HEK293 (cell line): ENCODE measurements around the gene ATP8B4.

ENCODE experiments used
- CTCF ChIA-PET: fragments of 350-600 bp; formaldehyde crosslinking; extraction: SDS; loops from one replicate; lab custom pipeline; 2021; ENCODE audit warnings: antibody characterized with exemption; lab: Yijun Ruan, JAX
- POLR2A ChIA-PET: fragments of 300-600 bp; formaldehyde crosslinking; extraction: SDS; loops from one replicate; lab custom pipeline; 2020; ENCODE audit warnings: antibody characterized with exemption, inconsistent platforms; lab: Yijun Ruan, JAX
- H3K27ac ChIP-seq: fragments of 200-500 bp; sonication (Bioruptor generic); 2 replicates; pipeline ENCODE4 v1.5.1; 2014; ENCODE audit warnings: low read depth, low read length, control low read depth, inconsistent platforms; ENCODE audit errors: extremely low read depth
- H3K36me3 ChIP-seq, 2 experiments: fragments of 200-500 bp in 1 of 2; sonication (Bioruptor generic) in 1 of 2; 1 replicate in 1 of 2; 2 replicates in 1 of 2; pipeline ENCODE4 v1.5.1; 2014 to 2017; ENCODE audit warnings: inconsistent platforms in 2 of 2, low read length in 2 of 2; ENCODE audit not compliant: control insufficient read depth in 2 of 2, insufficient read depth in 1 of 2
- H3K4me1 ChIP-seq: fragments of 200-500 bp; sonication (Bioruptor generic); 2 replicates; pipeline ENCODE4 v1.5.1; 2014; ENCODE audit warnings: mild to moderate bottlenecking, low read length, inconsistent platforms; ENCODE audit not compliant: control insufficient read depth, insufficient read depth
- H3K4me3 ChIP-seq: 2 replicates; pipeline ENCODE4 v1.5.1; 2011; ENCODE audit warnings: low read depth, mild to moderate bottlenecking, control low read depth, low read length, moderate library complexity
- H3K9me3 ChIP-seq: fragments of 200-500 bp; sonication (Bioruptor generic); 2 replicates; pipeline ENCODE4 v1.5.1; 2014; ENCODE audit warnings: low read depth, low read length, inconsistent platforms; ENCODE audit not compliant: control insufficient read depth, insufficient read depth
- ATF2 ChIP-seq: fragments of 450-650 bp; formaldehyde crosslinking; IDR thresholded peaks from 2 replicates; pipeline ENCODE4 v1.5.1; 2016; ENCODE audit warnings: missing biosample characterization, missing genetic modification characterization, low read depth
- BCL11A ChIP-seq: fragments of 450-650 bp; formaldehyde crosslinking; IDR thresholded peaks from 2 replicates; pipeline ENCODE4 v1.5.1; 2016; ENCODE audit warnings: low read depth, missing biosample characterization, missing genetic modification characterization
- BCL6B ChIP-seq: fragments of 450-650 bp; formaldehyde crosslinking; IDR thresholded peaks from 2 replicates; pipeline ENCODE4 v1.5.1; 2017; ENCODE audit warnings: missing biosample characterization, missing genetic modification characterization
- GLI2 ChIP-seq: fragments of 450-650 bp; formaldehyde crosslinking; IDR thresholded peaks from 2 replicates; pipeline ENCODE4; 2017; ENCODE audit warnings: missing biosample characterization, missing genetic modification characterization, low read depth, borderline replicate concordance
- INSM2 ChIP-seq: fragments of 450-650 bp; formaldehyde crosslinking; IDR thresholded peaks from 2 replicates; pipeline ENCODE4 v1.5.1; 2016; ENCODE audit warnings: missing biosample characterization, missing genetic modification characterization
- KLF8 ChIP-seq: fragments of 450-650 bp; formaldehyde crosslinking; IDR thresholded peaks from 2 replicates; pipeline ENCODE4 v1.5.1; 2016; ENCODE audit warnings: missing biosample characterization, missing genetic modification characterization
- MEIS1 ChIP-seq: sonication (generic); formaldehyde crosslinking; IDR thresholded peaks from 2 replicates; pipeline ENCODE4 v1.8.1; 2022; ENCODE audit warnings: missing genetic modification reagents, mild to moderate bottlenecking, borderline replicate concordance
- PATZ1 ChIP-seq: fragments of 450-650 bp; formaldehyde crosslinking; IDR thresholded peaks from 2 replicates; pipeline ENCODE4 v1.5.1; 2016; ENCODE audit warnings: missing biosample characterization, missing genetic modification characterization
- REST ChIP-seq: fragments of 450-650 bp; formaldehyde crosslinking; IDR thresholded peaks from 2 replicates; pipeline ENCODE4 v1.5.1; 2016; ENCODE audit warnings: missing biosample characterization, missing genetic modification characterization
- WT1 ChIP-seq: fragments of 450-650 bp; formaldehyde crosslinking; IDR thresholded peaks from 2 replicates; pipeline ENCODE4 v1.5.1; 2016; ENCODE audit warnings: missing biosample characterization, missing genetic modification characterization
- ZBTB44 ChIP-seq: fragments of 450-650 bp; IDR thresholded peaks from 2 replicates; pipeline ENCODE4 v1.5.1; 2018; ENCODE audit warnings: missing biosample characterization, mild to moderate bottlenecking, missing genetic modification characterization
- ZEB2 ChIP-seq: fragments of 450-650 bp; formaldehyde crosslinking; IDR thresholded peaks from 2 replicates; pipeline ENCODE4 v1.5.1; 2016; ENCODE audit warnings: missing biosample characterization, missing genetic modification characterization
- ZFHX2 ChIP-seq: fragments of 450-650 bp; formaldehyde crosslinking; conservative IDR thresholded peaks from 2 replicates; pipeline ENCODE4 v1.5.1; 2016; ENCODE audit warnings: missing biosample characterization, missing genetic modification characterization
- ZFP41 ChIP-seq: fragments of 450-650 bp; formaldehyde crosslinking; IDR thresholded peaks from 2 replicates; pipeline ENCODE4 v1.5.1; 2016; ENCODE audit warnings: missing biosample characterization, missing genetic modification characterization, borderline replicate concordance
- ZNF133 ChIP-seq: fragments of 450-650 bp; formaldehyde crosslinking; IDR thresholded peaks from 2 replicates; pipeline ENCODE4 v1.5.1; 2016; ENCODE audit warnings: missing biosample characterization, missing genetic modification characterization
- ZNF175 ChIP-seq: fragments of 450-650 bp; formaldehyde crosslinking; IDR thresholded peaks from 2 replicates; pipeline ENCODE4 v1.5.1; 2016; ENCODE audit warnings: missing biosample characterization, missing genetic modification characterization
- ZNF23 ChIP-seq: fragments of 450-650 bp; formaldehyde crosslinking; IDR thresholded peaks from 2 replicates; pipeline ENCODE4 v1.5.1; 2016; ENCODE audit warnings: missing biosample characterization, missing genetic modification characterization, borderline replicate concordance
- ZNF239 ChIP-seq: fragments of 450-650 bp; formaldehyde crosslinking; IDR thresholded peaks from 2 replicates; pipeline ENCODE4 v1.5.1; 2016; ENCODE audit warnings: missing biosample characterization, missing genetic modification characterization
- ZNF473 ChIP-seq: fragments of 450-650 bp; formaldehyde crosslinking; IDR thresholded peaks from 2 replicates; pipeline ENCODE4 v1.5.1; 2017; ENCODE audit warnings: missing biosample characterization, missing genetic modification characterization
- ZNF645 ChIP-seq: fragments of 450-650 bp; formaldehyde crosslinking; IDR thresholded peaks from 2 replicates; pipeline ENCODE4; 2016; ENCODE audit warnings: missing biosample characterization, missing genetic modification characterization
- ZNF664 ChIP-seq: fragments of 450-650 bp; formaldehyde crosslinking; IDR thresholded peaks from 2 replicates; pipeline ENCODE4 v1.5.1; 2016; ENCODE audit warnings: missing biosample characterization, missing genetic modification characterization

The ATP8B4 gene

GRCh38 chr15:50049871-50050270 is 69.2 kb downstream of the ATP8B4 start:
- Histone ChIP-seq H3K27ac (no peak overlapping the region), H3K36me3 (no peaks in the 10 kb centered on the region), H3K9me3 (no peaks in the 10 kb centered on the region)
- TF ChIP-seq ZFP41 (tag by site-specific recombination) (no peak), ZNF473 (tag by site-specific recombination) (no peak), INSM2 (tag by site-specific recombination) (no peak), ATF2 (no peak), ZNF133 (tag by site-specific recombination) (no peak), ZEB2 (tag by site-specific recombination) (no peak), ZNF23 (tag by site-specific recombination) (no peak), ZNF664 (tag by site-specific recombination) (no peak), WT1 (tag by site-specific recombination) (no peak), REST (tag by site-specific recombination) (no peak), PATZ1 (no peak), BCL6B (tag by site-specific recombination) (no peak)
- TF ChIP-seq, all 188 proteins: peak for 0
- ChIA-PET POLR2A (no interaction called here), CTCF (no interaction called here)
- no peak overlapping the region for H3K4me3 ChIP-seq
- H3K4me1 ChIP-seq = no peaks in the 10 kb centered on the region

GRCh38 chr15:50046867-50047266 is 72.2 kb downstream of the ATP8B4 start:
- POLR2A ChIA-PET = no interaction called here
- H3K36me3 ChIP-seq = no peaks in the 10 kb centered on the region
- CTCF ChIA-PET = interaction anchor here (0.5 kb wide), 1 partner anchor 268 kb away, joined by 3 read pairs; no protein-coding TSS in a partner anchor
- H3K4me3 ChIP-seq = no peak overlapping the region
- no peaks in the 10 kb centered on the region for H3K4me1 ChIP-seq
- H3K9me3 ChIP-seq = no peaks in the 10 kb centered on the region
- H3K27ac ChIP-seq = no peak overlapping the region
- TF ChIP-seq ZNF175 (tag by site-specific recombination) (no peak), ZFHX2 (tag by site-specific recombination) (no peak), ZNF473 (tag by site-specific recombination) (no peak), GLI2 (tag by site-specific recombination) (no peak), BCL11A (tag by site-specific recombination) (no peak), ZNF239 (tag by site-specific recombination) (no peak), MEIS1 (CRISPR knock-in tag) (no peak), ZBTB44 (tag by site-specific recombination) (no peak), ZNF645 (tag by site-specific recombination) (no peak), KLF8 (tag by site-specific recombination) (no peak)
